Smooth muscle cell (in vitro differentiated cells): ENCODE measurements around the gene PTH1R. TPM values are rescaled to one million over a fixed set of nuclear protein-coding genes. Genes with fewer than 3 reads are reported as not detected.

Source experiments
- DNase-seq: peaks from one replicate; lab custom pipeline; 2025; ENCODE audit not compliant: unreplicated experiment; lab: John Stamatoyannopoulos, UW
- H2AFZ ChIP-seq: fragments of 200-600 bp; sonication (generic); 2 replicates; pipeline ENCODE4 v1.6.0; 2016; ENCODE audit warnings: antibody characterized with exemption, low read depth, mild to moderate bottlenecking
- H3F3A ChIP-seq: fragments of 200-600 bp; sonication (generic); 2 replicates; pipeline ENCODE4 v1.6.0; 2017; ENCODE audit warnings: antibody characterized with exemption, low read depth
- H3K27ac ChIP-seq: fragments of 200-600 bp; sonication (generic); 2 replicates; pipeline ENCODE4 v1.5.1; 2016; ENCODE audit warnings: low read depth, mild to moderate bottlenecking
- H3K27me3 ChIP-seq: fragments of 200-600 bp; sonication (generic); 2 replicates; pipeline ENCODE4 v1.6.1; 2016; ENCODE audit warnings: low read depth, mild to moderate bottlenecking
- H3K36me3 ChIP-seq: fragments of 200-600 bp; sonication (generic); 2 replicates; pipeline ENCODE4 v1.5.1; 2016; ENCODE audit warnings: low read depth
- H3K4me1 ChIP-seq: fragments of 200-600 bp; sonication (generic); 2 replicates; pipeline ENCODE4 v1.5.1; 2016; ENCODE audit warnings: low read depth
- H3K4me2 ChIP-seq: fragments of 200-600 bp; sonication (generic); 2 replicates; pipeline ENCODE4 v1.6.0; 2016; ENCODE audit warnings: mild to moderate bottlenecking
- H3K4me3 ChIP-seq: fragments of 200-600 bp; sonication (generic); 2 replicates; pipeline ENCODE4 v1.5.1; 2016; ENCODE audit warnings: mild to moderate bottlenecking
- H3K79me2 ChIP-seq: fragments of 200-600 bp; sonication (generic); 2 replicates; pipeline ENCODE4 v1.6.0; 2016; ENCODE audit warnings: low read depth, mild to moderate bottlenecking
- H3K9ac ChIP-seq: fragments of 200-600 bp; sonication (generic); 2 replicates; pipeline ENCODE4 v1.6.0; 2016; ENCODE audit warnings: low read depth
- H3K9me3 ChIP-seq: fragments of 200-600 bp; sonication (generic); replicated peaks from 2 replicates; pipeline ENCODE4 v1.5.1; 2016; ENCODE audit warnings: low read depth
- H4K20me1 ChIP-seq: fragments of 200-600 bp; sonication (generic); 2 replicates; pipeline ENCODE4 v1.6.0; 2016; ENCODE audit warnings: low read depth
- CTCF ChIP-seq: fragments of 200-600 bp; sonication (generic); IDR thresholded peaks from 2 replicates; pipeline ENCODE4 v1.5.1; 2017; ENCODE audit warnings: borderline replicate concordance, mild to moderate bottlenecking, antibody characterized with exemption; ENCODE audit not compliant: insufficient read depth, poor library complexity, severe bottlenecking
- WGBS: methylation state at CpG from one replicate; pipeline ENCODE4 v1.1.7; 2016; ENCODE audit warnings: low lambda C conversion rate; 5-methylcytosine and 5-hydroxymethylcytosine counted together
- polyA plus RNA-seq: library from polyadenylated mRNA; unstranded; fragments of >200 nt; fragmentation: Nextera tagmentation; extraction: Ambion mirVana; gene quantifications from 2 replicates; pipeline ENCODE4 v1.2.1, GENCODE V29; 2016
- total RNA-seq: library from RNA; depleted of rRNA; stranded (reverse); fragments of >200 nt; gene quantifications from 2 replicates; pipeline ENCODE4 v1.2.3, GENCODE V29; 2014

Gene PTH1R
- total and polyA plus RNA-seq, 2 experiments from 2014 or later, result 17.7 to 50.6 TPM

GRCh38 chr3:46923559-46924350 is 46.2 kb downstream of the PTH1R start:
- Histone ChIP-seq H3K4me3 (no peak overlapping the region), H3F3A (no peaks in the 10 kb centered on the region), H4K20me1 (peaks cover 54% of the 10 kb centered on the region), H3K9me3 (no peaks in the 10 kb centered on the region), H3K27ac (no peak overlapping the region), H3K79me2 (peaks cover 3% of the 10 kb centered on the region), H3K9ac (no peak overlapping the region), H2AFZ (no peak overlapping the region), H3K36me3 (no peaks in the 10 kb centered on the region), H3K4me2 (no peak overlapping the region), H3K27me3 (no peaks in the 10 kb centered on the region), H3K4me1 (no peaks in the 10 kb centered on the region)
- no peak for DNase-seq
- 72% methylated on average over 11 of the region's 11 CpGs for WGBS
- peak; percentile 55 for TF ChIP-seq CTCF

GRCh38 chr3:46924921-46925584 is 47.5 kb downstream of the PTH1R start:
- Histone ChIP-seq H3K9ac (no peak overlapping the region), H3K27ac (no peak overlapping the region), H3K9me3 (no peaks in the 10 kb centered on the region), H3F3A (no peaks in the 10 kb centered on the region), H3K79me2 (peaks cover 4% of the 10 kb centered on the region), H3K4me2 (no peak overlapping the region), H3K4me1 (no peaks in the 10 kb centered on the region), H3K36me3 (no peaks in the 10 kb centered on the region), H2AFZ (no peak overlapping the region), H3K4me3 (no peak overlapping the region), H4K20me1 (peaks cover 63% of the 10 kb centered on the region), H3K27me3 (no peaks in the 10 kb centered on the region)
- no peak for DNase-seq
- TF ChIP-seq CTCF, result no peak
- WGBS, result 95% methylated on average over 10 of the region's 10 CpGs

- Histone ChIP-seq H3K36me3 (no peaks in the 10 kb centered on the region), H3K9ac (no peak overlapping the region)
These were observed 48.0 kb downstream of the PTH1R start for GRCh38 chr3:46925585-46925934.

More at GRCh38 chr3:46925585-46925934, 48.0 kb downstream of the PTH1R start:
- Histone ChIP-seq H3K4me2 (no peak overlapping the region), H3K4me3 (no peak overlapping the region), H3F3A (no peaks in the 10 kb centered on the region), H3K27ac (no peak overlapping the region), H2AFZ (no peak overlapping the region), H4K20me1 (peaks cover 68% of the 10 kb centered on the region), H3K27me3 (no peaks in the 10 kb centered on the region), H3K4me1 (no peaks in the 10 kb centered on the region), H3K9me3 (no peaks in the 10 kb centered on the region), H3K79me2 (peaks cover 7% of the 10 kb centered on the region)
- 89% methylated on average over 5 of the region's 5 CpGs for WGBS
- no peak for DNase-seq
- no peak for TF ChIP-seq CTCF
